Endothelial cell of umbilical vein (primary cell): ENCODE measurements around the gene SNCB. TPM values are rescaled to one million over a fixed set of nuclear protein-coding genes. Genes with fewer than 3 reads are reported as not detected.

Experiments
- BruUV-seq: library from RNA; stranded (reverse); fragments of 400-500 nt; replicated peaks from 2 replicates; lab custom pipeline; 2021; lab: Mats Ljungman, UMichigan
- CTCF ChIA-PET: fragments of 300-600, 350-600 bp; sonication (Branson Sonifier 250); formaldehyde crosslinking; loops from one replicate; lab custom pipeline; 2021; ENCODE audit warnings: antibody characterized with exemption, inconsistent platforms; lab: Charles Lee
- POLR2A ChIA-PET: fragments of 300-600, 350-600 bp; sonication (Branson Sonifier 250); formaldehyde crosslinking; loops from one replicate; lab custom pipeline; 2021; ENCODE audit warnings: antibody characterized with exemption, inconsistent platforms; lab: Charles Lee
- DNase-seq: peaks from one replicate; pipeline ENCODE4 v3.0.0-alpha.2; 2011; ENCODE audit warnings: low read depth, low spot score
- FAIRE-seq: peaks from 2 replicates; lab custom pipeline; 2011; peaks lifted over from hg19 to GRCh38; lab: Jason Lieb, UNC
- H2AFZ ChIP-seq: 2 replicates; pipeline ENCODE4 v1.6.0; 2012; ENCODE audit warnings: low read depth, low read length, control low read depth, inconsistent platforms
- H3K27ac ChIP-seq: 2 replicates; pipeline ENCODE4 v1.5.1; 2011; ENCODE audit warnings: low read depth, mild to moderate bottlenecking, control low read depth, low read length, moderate library complexity; ENCODE audit not compliant: insufficient read depth
- H3K27me3 ChIP-seq, 2 experiments: 2 replicates each; pipeline versions ENCODE4 v1.6.0 to v1.6.1; 2011; ENCODE audit warnings: low read length in 2 of 2, mixed read lengths in 1 of 2; ENCODE audit not compliant: control insufficient read depth in 2 of 2, insufficient read depth in 2 of 2
- H3K36me3 ChIP-seq, 2 experiments: 2 replicates in 1 of 2; 3 replicates in 1 of 2; pipeline ENCODE4 v1.5.1; 2011; ENCODE audit warnings: low read length in 2 of 2, mild to moderate bottlenecking in 1 of 2, moderate library complexity in 1 of 2; ENCODE audit not compliant: control insufficient read depth in 2 of 2, insufficient read depth in 2 of 2; ENCODE audit errors: extremely low read depth in 1 of 2
- H3K4me1 ChIP-seq: 3 replicates; pipeline ENCODE4 v1.5.1; 2011; ENCODE audit warnings: mild to moderate bottlenecking, low read length; ENCODE audit not compliant: control insufficient read depth, insufficient read depth; ENCODE audit errors: extremely low read depth
- H3K4me2 ChIP-seq: 2 replicates; pipeline ENCODE4 v1.6.1; 2011; ENCODE audit warnings: low read length, control low read depth, mixed read lengths; ENCODE audit not compliant: insufficient read depth
- H3K4me3 ChIP-seq, 3 experiments: fragments of 200-600 bp in 1 of 3; sonication (generic), shearing (Covaris generic) in 1 of 3; replicated peaks in 1 of 3; 2 replicates each; pipeline ENCODE4 v1.5.1; 2011 to 2016; ENCODE audit warnings: control low read depth in 3 of 3, low read length in 3 of 3, mild to moderate bottlenecking in 2 of 3, inconsistent platforms in 1 of 3, low read depth in 1 of 3, moderate library complexity in 1 of 3; ENCODE audit not compliant: insufficient read depth in 1 of 3
- H3K79me2 ChIP-seq: 2 replicates; pipeline ENCODE4 v1.6.0; 2012; ENCODE audit warnings: low read length, inconsistent platforms; ENCODE audit not compliant: control insufficient read depth, insufficient read depth
- H3K9ac ChIP-seq: replicated peaks from 2 replicates; pipeline ENCODE3; 2011; ENCODE audit warnings: low read length, control low read depth; ENCODE audit not compliant: insufficient read depth; ENCODE audit errors: extremely low read depth
- H3K9me1 ChIP-seq: replicated peaks from 3 replicates; pipeline ENCODE4 v1.6.0; 2011; ENCODE audit warnings: mild to moderate bottlenecking, low read length; ENCODE audit not compliant: control insufficient read depth, insufficient read depth; ENCODE audit errors: extremely low read depth
- H3K9me3 ChIP-seq: replicated peaks from 2 replicates; pipeline ENCODE4 v1.5.1; 2012; ENCODE audit warnings: low read length, inconsistent platforms; ENCODE audit not compliant: control insufficient read depth, insufficient read depth
- H4K20me1 ChIP-seq: replicated peaks from 2 replicates; pipeline ENCODE3; 2011; ENCODE audit warnings: mild to moderate bottlenecking, low read length; ENCODE audit not compliant: control insufficient read depth, insufficient read depth; ENCODE audit errors: extremely low read depth
- EZH2 ChIP-seq: IDR thresholded peaks from 2 replicates; pipeline ENCODE4 v1.6.1; 2012; ENCODE audit warnings: borderline replicate concordance, low read depth, mild to moderate bottlenecking, moderate library complexity, low read length, inconsistent platforms; ENCODE audit not compliant: severe bottlenecking
- FOS ChIP-seq: IDR thresholded peaks from 2 replicates; pipeline ENCODE4 v1.6.1; 2011; ENCODE audit warnings: mild to moderate bottlenecking, low read length, moderate library complexity, borderline replicate concordance; ENCODE audit not compliant: insufficient read depth
- GATA2 ChIP-seq: IDR thresholded peaks from 2 replicates; pipeline ENCODE4 v1.7.0; 2011; ENCODE audit warnings: low read depth, mild to moderate bottlenecking, moderate library complexity, mixed read lengths, low read length; ENCODE audit not compliant: insufficient read length, insufficient read depth
- JUN ChIP-seq: IDR thresholded peaks from 2 replicates; pipeline ENCODE4 v1.6.1; 2011; ENCODE audit warnings: borderline replicate concordance, low read depth; ENCODE audit not compliant: insufficient read length, insufficient read depth
- MYC ChIP-seq: IDR thresholded peaks from one replicate; pipeline ENCODE4 v1.6.1; 2011; ENCODE audit warnings: mild to moderate bottlenecking, low read depth, low read length
- POLR2A ChIP-seq: IDR thresholded peaks from 2 replicates; pipeline ENCODE4 v1.6.1; 2012; ENCODE audit warnings: low read depth, mild to moderate bottlenecking, control low read depth, low read length
- POLR2AphosphoS5 ChIP-seq: IDR thresholded peaks from 2 replicates; pipeline ENCODE4 v1.6.1; 2012; ENCODE audit warnings: low read depth, mild to moderate bottlenecking, control low read depth, low read length, moderate library complexity; ENCODE audit not compliant: insufficient read depth
- dilution Hi-C: fragments of 300-500 bp; cut with MboI; formaldehyde crosslinking; loops from one replicate; pipeline ENCODE4 v1.15.0; 2019; ENCODE audit warnings: low sequenced_read_pairs; ENCODE audit not compliant: extremely low pct_ligation_motif_present
- intact Hi-C: fragments of 100-400 bp; cut with micrococcal nuclease; formaldehyde crosslinking; loops from one replicate; pipeline ENCODE4 v1.10.0; 2022
- polyA plus RNA-seq, 4 experiments: library from polyadenylated mRNA; depleted of rRNA in 3 of 4; stranded (reverse) in 3 of 4; unstranded in 1 of 4; fragments of >200 nt; gene quantifications; 2 replicates each; pipeline versions ENCODE4 v1.2.1 to v1.2.3, GENCODE V29; 2011 to 2012; ENCODE audit warnings: missing spikeins in 1 of 4
- total RNA-seq: library from RNA; stranded (reverse); gene quantifications from 2 replicates; pipeline ENCODE4 v1.2.3, GENCODE V29; 2021
- TF ChIP-seq, protein P1 (sequence below): IDR thresholded peaks from 2 replicates; pipeline ENCODE4 v1.6.1; 2011; ENCODE audit not compliant: insufficient read depth, insufficient read length
- TF ChIP-seq, protein P2 (sequence below), 2 donors: IDR thresholded peaks; 1 replicate in 1 of 2; 2 replicates in 1 of 2; pipeline ENCODE4 v1.5.1; 2011; ENCODE audit warnings: low read length in 2 of 2, mild to moderate bottlenecking in 2 of 2, moderate library complexity in 2 of 2, control low read depth in 1 of 2, inconsistent platforms in 1 of 2, low read depth in 1 of 2; ENCODE audit not compliant: insufficient read depth in 1 of 2; ENCODE audit errors: extremely low read depth in 1 of 2

SNCB gene
- total and polyA plus RNA-seq, 2 donors (not counting 3 experiments of a cell fraction or from before 2014, with no cell fraction given): 0.08 TPM; not detected in 1

DNA sequence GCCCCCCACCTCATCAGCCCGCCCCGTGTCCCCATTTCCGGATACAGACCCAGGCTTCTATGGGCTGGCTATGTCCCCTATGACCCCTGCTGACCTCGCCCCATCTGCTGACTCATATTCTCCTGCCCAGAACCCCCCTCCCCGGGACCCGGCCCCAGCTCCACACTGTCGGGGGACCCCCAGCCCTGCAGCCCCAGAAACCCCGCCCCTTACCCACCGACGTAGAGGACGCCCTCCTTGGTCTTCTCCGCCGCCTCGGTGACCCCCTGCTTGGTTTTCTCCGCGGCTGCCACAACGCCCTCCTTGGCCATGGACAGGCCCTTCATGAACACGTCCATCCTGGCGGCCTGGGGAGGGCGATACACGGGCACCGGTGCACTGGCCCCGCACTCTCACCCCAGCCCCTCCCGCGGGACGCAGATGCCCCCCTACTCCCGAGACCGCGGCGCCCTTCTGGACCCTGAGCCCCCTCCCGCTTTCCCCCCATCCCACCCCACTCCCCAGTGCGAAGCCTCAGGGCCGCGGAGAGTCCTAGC lies 949 bp downstream of the SNCB start:
- Histone ChIP-seq H3K9me1 (no peaks in the 10 kb centered on the region), H3K27me3 (peaks cover 59 to 62% of the 10 kb centered on the region in 2 experiments), H3K9ac (no peak overlapping the region), H3K36me3 (no peaks in the 10 kb centered on the region), H2AFZ (no peak overlapping the region), H3K27ac (no peak overlapping the region), H3K4me1 (no peaks in the 10 kb centered on the region), H3K4me2 (no peak overlapping the region), H3K79me2 (no peaks in the 10 kb centered on the region), H3K9me3 (no peaks in the 10 kb centered on the region), H3K4me3 (no peak overlapping the region), H4K20me1 (no peaks in the 10 kb centered on the region)
- TF ChIP-seq EZH2 (no peak), MYC (no peak), POLR2A (no peak), JUN (no peak), POLR2AphosphoS5 (no peak), GATA2 (no peak), FOS (no peak)
- TF ChIP-seq, protein P1, sequence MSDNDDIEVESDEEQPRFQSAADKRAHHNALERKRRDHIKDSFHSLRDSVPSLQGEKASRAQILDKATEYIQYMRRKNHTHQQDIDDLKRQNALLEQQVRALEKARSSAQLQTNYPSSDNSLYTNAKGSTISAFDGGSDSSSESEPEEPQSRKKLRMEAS: no peak
- TF ChIP-seq, protein P2, sequence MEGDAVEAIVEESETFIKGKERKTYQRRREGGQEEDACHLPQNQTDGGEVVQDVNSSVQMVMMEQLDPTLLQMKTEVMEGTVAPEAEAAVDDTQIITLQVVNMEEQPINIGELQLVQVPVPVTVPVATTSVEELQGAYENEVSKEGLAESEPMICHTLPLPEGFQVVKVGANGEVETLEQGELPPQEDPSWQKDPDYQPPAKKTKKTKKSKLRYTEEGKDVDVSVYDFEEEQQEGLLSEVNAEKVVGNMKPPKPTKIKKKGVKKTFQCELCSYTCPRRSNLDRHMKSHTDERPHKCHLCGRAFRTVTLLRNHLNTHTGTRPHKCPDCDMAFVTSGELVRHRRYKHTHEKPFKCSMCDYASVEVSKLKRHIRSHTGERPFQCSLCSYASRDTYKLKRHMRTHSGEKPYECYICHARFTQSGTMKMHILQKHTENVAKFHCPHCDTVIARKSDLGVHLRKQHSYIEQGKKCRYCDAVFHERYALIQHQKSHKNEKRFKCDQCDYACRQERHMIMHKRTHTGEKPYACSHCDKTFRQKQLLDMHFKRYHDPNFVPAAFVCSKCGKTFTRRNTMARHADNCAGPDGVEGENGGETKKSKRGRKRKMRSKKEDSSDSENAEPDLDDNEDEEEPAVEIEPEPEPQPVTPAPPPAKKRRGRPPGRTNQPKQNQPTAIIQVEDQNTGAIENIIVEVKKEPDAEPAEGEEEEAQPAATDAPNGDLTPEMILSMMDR (IDR thresholded peaks at IDR 0.05; ENCODE audit: extremely low read depth in 1 of 2, insufficient read depth in 1 of 2, low read depth in 1 of 2, low read length in 2 of 2): no peak
- FAIRE-seq (no peak), DNase-seq (no peak)
- POLR2A ChIA-PET: no interaction called here
- CTCF ChIA-PET: interaction anchor here (1.0 to 2.9 kb wide), 6 partner anchors 8 to 212 kb away, joined by 3 to 14 read pairs (median 8); partner anchors contain the start of gene TSPAN17
- dilution Hi-C loops: no loop called here
- intact Hi-C loops: no loop called here
- no TSS peak for BruUV-seq
